IPS-15b (cell line): ENCODE results near the gene SLC22A13.

ENCODE experiments used
- H3K27me3 ChIP-seq: one replicate; pipeline ENCODE4 v1.6.1; 2013; ENCODE audit warnings: low read length; ENCODE audit not compliant: control insufficient read depth, insufficient read depth
- H3K36me3 ChIP-seq: one replicate; pipeline ENCODE4 v1.6.1; 2013; ENCODE audit warnings: low read length; ENCODE audit not compliant: control insufficient read depth, insufficient read depth
- H3K4me1 ChIP-seq: one replicate; pipeline ENCODE4 v1.6.1; 2013; ENCODE audit warnings: mild to moderate bottlenecking, low read length; ENCODE audit not compliant: control insufficient read depth, insufficient read depth
- H3K4me3 ChIP-seq: one replicate; pipeline ENCODE4 v1.5.1; 2013; ENCODE audit warnings: low read depth, low read length
- H3K9ac ChIP-seq: one replicate; pipeline ENCODE4 v1.6.1; 2013; ENCODE audit warnings: low read depth, mild to moderate bottlenecking, low read length
- H3K9me3 ChIP-seq: one replicate; pipeline ENCODE4 v1.6.1; 2013; ENCODE audit warnings: mild to moderate bottlenecking, low read length; ENCODE audit not compliant: control insufficient read depth, insufficient read depth

Gene SLC22A13

GRCh38 chr3:38267662-38268061 lies 2.0 kb downstream of the SLC22A13 start:
- H3K9ac ChIP-seq = no peak overlapping the region

DNA sequence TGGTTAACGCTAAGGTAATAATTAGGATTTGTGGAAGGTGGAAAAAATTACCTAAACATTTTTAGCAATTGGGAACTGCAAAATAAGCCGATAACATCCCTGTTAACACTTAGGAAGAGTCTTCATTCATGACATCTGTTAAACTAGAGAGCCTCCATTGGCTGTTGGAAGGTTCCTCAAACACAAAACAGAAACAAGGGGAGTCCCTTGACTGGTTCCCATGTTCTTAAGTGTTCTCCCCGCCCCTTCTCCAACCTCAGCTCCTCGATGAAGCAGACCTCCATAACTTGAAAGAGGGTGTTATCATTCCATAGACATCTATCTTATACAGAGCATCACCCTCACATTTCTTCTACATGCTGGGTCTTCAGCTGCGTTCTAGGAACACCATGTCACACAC lies 2.5 kb downstream of the SLC22A13 start:
- H3K9me3 ChIP-seq = no peaks in the 10 kb centered on the region
- no peak overlapping the region for H3K4me3 ChIP-seq
- no peak overlapping the region for H3K9ac ChIP-seq
- no peaks in the 10 kb centered on the region for H3K4me1 ChIP-seq
- H3K27me3 ChIP-seq = no peaks in the 10 kb centered on the region
- no peaks in the 10 kb centered on the region for H3K36me3 ChIP-seq

More at GRCh38 chr3:38267662-38268061, 2.0 kb downstream of the SLC22A13 start:
- H3K36me3 ChIP-seq = no peaks in the 10 kb centered on the region
- H3K9me3 ChIP-seq = no peaks in the 10 kb centered on the region
- H3K4me3 ChIP-seq = no peak overlapping the region
- H3K27me3 ChIP-seq = no peaks in the 10 kb centered on the region
- no peaks in the 10 kb centered on the region for H3K4me1 ChIP-seq

DNA sequence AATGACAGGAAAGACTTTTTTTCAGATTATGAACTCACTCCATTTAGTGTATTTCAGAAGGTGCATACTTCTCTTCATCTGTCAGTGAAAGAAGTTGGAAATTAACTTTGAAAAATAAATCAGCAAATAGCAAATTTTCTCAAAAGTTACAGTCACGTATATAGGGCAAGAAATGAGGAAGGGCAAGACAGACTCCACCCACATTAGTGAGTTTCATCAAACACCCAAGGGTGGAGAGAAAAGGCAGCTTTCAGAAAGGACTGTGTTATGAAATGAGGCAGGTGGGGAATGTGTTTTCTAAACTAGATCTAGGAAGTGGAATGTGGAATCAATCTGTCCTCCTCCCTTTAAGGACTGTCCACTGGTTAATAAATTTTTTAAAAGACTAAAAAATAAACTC lies 2.9 kb downstream of the SLC22A13 start:
- no peak overlapping the region for H3K9ac ChIP-seq
- H3K4me1 ChIP-seq = no peaks in the 10 kb centered on the region
- no peaks in the 10 kb centered on the region for H3K9me3 ChIP-seq
- no peaks in the 10 kb centered on the region for H3K36me3 ChIP-seq
- H3K4me3 ChIP-seq = no peak overlapping the region
- no peaks in the 10 kb centered on the region for H3K27me3 ChIP-seq

GRCh38 chr3:38270606-38271005 lies 5.0 kb downstream of the SLC22A13 start:
- Histone ChIP-seq H3K9ac (no peak overlapping the region), H3K9me3 (no peaks in the 10 kb centered on the region), H3K27me3 (no peaks in the 10 kb centered on the region), H3K4me3 (no peak overlapping the region), H3K36me3 (no peaks in the 10 kb centered on the region), H3K4me1 (no peaks in the 10 kb centered on the region)

DNA sequence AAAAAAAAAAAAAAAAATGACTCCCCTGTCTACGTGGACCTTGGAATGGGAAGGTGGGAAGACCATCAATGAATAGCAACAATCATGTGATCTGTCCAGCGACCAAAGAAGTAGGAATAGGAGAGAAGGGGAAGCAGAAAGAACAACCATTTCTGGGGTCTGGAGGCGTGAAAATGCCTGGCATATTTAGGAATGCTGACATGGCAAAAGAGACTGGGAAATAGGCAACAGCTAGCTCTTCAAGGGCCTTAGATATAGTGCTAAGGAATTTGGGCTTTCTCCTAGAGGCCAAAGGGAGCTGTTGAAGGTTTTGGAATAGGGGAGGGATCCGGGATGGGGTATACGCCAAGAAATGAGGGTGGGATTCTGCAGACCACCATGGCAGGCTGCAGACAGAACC lies 5.9 kb downstream of the SLC22A13 start:
- H3K9me3 ChIP-seq = no peaks in the 10 kb centered on the region
- no peaks in the 10 kb centered on the region for H3K36me3 ChIP-seq
- H3K4me1 ChIP-seq = no peaks in the 10 kb centered on the region
- H3K9ac ChIP-seq = no peak overlapping the region
- H3K4me3 ChIP-seq = no peak overlapping the region
- no peaks in the 10 kb centered on the region for H3K27me3 ChIP-seq

DNA sequence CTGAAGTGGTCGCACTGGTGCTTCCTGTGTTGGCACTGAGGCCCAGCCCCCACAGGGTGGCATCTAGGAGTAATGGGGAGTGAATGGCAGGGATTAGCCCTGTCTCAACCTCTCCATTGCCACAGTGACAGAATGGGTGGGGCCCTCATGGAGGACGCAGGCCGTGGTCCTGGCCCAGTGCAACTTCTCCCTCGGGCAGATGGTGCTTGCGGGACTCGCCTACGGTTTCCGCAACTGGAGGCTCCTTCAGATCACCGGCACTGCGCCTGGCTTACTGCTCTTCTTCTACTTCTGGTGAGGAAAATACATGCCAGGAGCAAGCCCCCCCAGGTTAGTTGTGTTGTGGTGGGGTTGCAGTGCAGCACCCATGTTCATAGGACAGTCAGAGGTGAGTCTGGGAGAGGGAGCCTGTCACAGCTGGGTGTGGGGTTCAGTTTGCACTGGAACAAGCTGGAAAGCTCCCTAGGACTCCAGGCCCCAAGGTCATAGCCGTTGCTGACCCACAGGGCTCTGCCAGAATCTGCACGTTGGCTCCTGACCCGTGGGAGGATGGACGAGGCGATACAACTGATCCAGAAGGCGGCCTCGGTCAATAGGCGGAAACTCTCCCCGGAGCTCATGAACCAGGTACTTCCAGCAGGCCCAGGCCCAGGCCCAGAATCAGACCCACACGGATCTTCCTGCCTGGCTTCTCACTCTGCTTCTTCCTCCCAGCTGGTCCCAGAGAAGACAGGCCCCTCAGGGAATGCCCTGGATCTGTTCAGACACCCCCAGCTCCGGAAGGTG lies 9.4 kb downstream of the SLC22A13 start:
- Histone ChIP-seq H3K4me1 (no peaks in the 10 kb centered on the region), H3K4me3 (no peak overlapping the region), H3K9ac (no peak overlapping the region), H3K36me3 (no peaks in the 10 kb centered on the region), H3K27me3 (no peaks in the 10 kb centered on the region), H3K9me3 (no peaks in the 10 kb centered on the region)

DNA sequence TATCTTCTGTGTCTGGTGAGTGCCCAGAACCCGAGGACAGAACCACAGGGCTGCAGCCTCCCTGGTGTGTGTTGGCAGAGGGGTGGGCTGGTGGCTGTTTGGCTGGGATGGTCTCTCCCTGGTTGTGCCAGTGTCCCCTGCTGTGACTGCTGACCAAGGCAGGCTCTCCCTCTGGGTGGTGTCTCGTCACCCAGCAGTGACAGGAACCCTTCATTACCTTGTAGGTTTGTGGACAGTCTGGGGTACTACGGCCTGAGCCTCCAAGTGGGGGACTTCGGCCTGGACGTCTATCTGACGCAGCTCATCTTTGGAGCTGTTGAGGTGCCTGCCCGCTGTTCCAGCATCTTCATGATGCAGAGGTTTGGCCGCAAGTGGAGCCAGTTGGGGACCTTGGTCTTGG lies 10.0 kb downstream of the SLC22A13 start:
- H3K4me1 ChIP-seq = no peaks in the 10 kb centered on the region
- no peaks in the 10 kb centered on the region for H3K27me3 ChIP-seq
- no peaks in the 10 kb centered on the region for H3K36me3 ChIP-seq
- no peaks in the 10 kb centered on the region for H3K9me3 ChIP-seq
- no peak overlapping the region for H3K4me3 ChIP-seq
- no peak overlapping the region for H3K9ac ChIP-seq

- no peak overlapping the region for H3K4me3 ChIP-seq
- H3K9me3 ChIP-seq = no peaks in the 10 kb centered on the region
- no peak overlapping the region for H3K9ac ChIP-seq
- no peaks in the 10 kb centered on the region for H3K36me3 ChIP-seq
- no peaks in the 10 kb centered on the region for H3K27me3 ChIP-seq
- H3K4me1 ChIP-seq = no peaks in the 10 kb centered on the region
These were observed 10.7 kb downstream of the SLC22A13 start for GRCh38 chr3:38276081-38276916.

GRCh38 chr3:38276917-38277630 lies 11.5 kb downstream of the SLC22A13 start:
- no peaks in the 10 kb centered on the region for H3K4me1 ChIP-seq
- no peak overlapping the region for H3K9ac ChIP-seq
- no peaks in the 10 kb centered on the region for H3K27me3 ChIP-seq
- no peaks in the 10 kb centered on the region for H3K9me3 ChIP-seq
- no peak overlapping the region for H3K4me3 ChIP-seq
- H3K36me3 ChIP-seq = no peaks in the 10 kb centered on the region

DNA sequence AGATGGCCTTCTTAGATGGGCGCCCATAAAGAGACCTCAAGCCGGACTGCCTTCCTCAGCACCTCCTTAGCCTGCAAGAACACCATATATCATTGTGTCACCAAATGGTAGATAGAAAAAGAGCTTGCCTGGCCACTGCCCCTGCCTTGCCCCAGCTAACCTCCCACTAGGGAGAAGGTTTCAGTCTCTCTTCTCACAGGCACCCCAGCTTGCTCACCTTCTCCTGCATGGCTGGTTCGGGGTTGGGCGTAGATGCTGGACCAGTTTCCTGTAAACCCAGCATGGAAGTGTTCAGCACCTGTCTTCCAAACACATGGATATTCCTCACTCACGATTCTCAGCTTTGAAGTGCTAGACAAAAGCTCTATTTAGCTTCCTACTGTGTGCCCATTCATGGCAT lies 13.2 kb downstream of the SLC22A13 start:
- Histone ChIP-seq H3K4me3 (no peak overlapping the region), H3K4me1 (no peaks in the 10 kb centered on the region), H3K9me3 (no peaks in the 10 kb centered on the region), H3K27me3 (no peaks in the 10 kb centered on the region), H3K36me3 (no peaks in the 10 kb centered on the region), H3K9ac (no peak overlapping the region)

GRCh38 chr3:38281895-38282686 lies 16.5 kb downstream of the SLC22A13 start, which contains the start of gene SLC22A14:
Gene SLC22A14, plus strand, starts transcription at chr3:38282294. Its CDS starts 23,733 bp downstream, at chr3:38306027.
- Histone ChIP-seq H3K4me3 (no peak within 1 kb of the TSS), H3K9ac (no peak within 1 kb of the TSS), H3K4me1 (no peaks in the 10 kb centered on the region), H3K27me3 (no peaks in the 10 kb centered on the region), H3K36me3 (no peaks in the 10 kb centered on the region), H3K9me3 (no peaks in the 10 kb centered on the region)
